Ecto neural progenitor cell (in vitro differentiated cells): ENCODE data around the gene CCNY.
A peak's percentile ranks its signal among the peaks of the same experiment; 100 is the strongest.

Experiments
- DNase-seq: peaks from one replicate; pipeline ENCODE4 v3.0.0-alpha.2; 2018; ENCODE audit warnings: low spot score

Gene CCNY

GRCh38 chr10:35562427-35562826 lies 226.1 kb downstream of the CCNY start:
- no peak for DNase-seq

- peak; percentile 66 for DNase-seq
Measured at GRCh38 chr10:35563261-35563891, 227.1 kb downstream of the CCNY start.

- DNase-seq: no peak
Measured at GRCh38 chr10:35564341-35564968, 228.1 kb downstream of the CCNY start.

GRCh38 chr10:35565602-35566081 lies 229.3 kb downstream of the CCNY start:
- DNase-seq: no peak

GRCh38 chr10:35567951-35568350 lies 231.6 kb downstream of the CCNY start:
- no peak for DNase-seq

- no peak for DNase-seq
Measured at GRCh38 chr10:35568483-35569015, 232.2 kb downstream of the CCNY start.

- no peak for DNase-seq
Measured at GRCh38 chr10:35569111-35569707, 232.9 kb downstream of the CCNY start.

GRCh38 chr10:35569836-35570235 lies 233.5 kb downstream of the CCNY start:
- DNase-seq: no peak

GRCh38 chr10:35570397-35570796 lies 234.1 kb downstream of the CCNY start:
- DNase-seq: no peak

GRCh38 chr10:35572583-35572982 lies 236.3 kb downstream of the CCNY start:
- DNase-seq: no peak

GRCh38 chr10:35573796-35574195 lies 237.5 kb downstream of the CCNY start:
- DNase-seq: no peak

- no peak for DNase-seq
Measured at GRCh38 chr10:35574924-35575352, 238.6 kb downstream of the CCNY start.

GRCh38 chr10:35575640-35576039 lies 239.3 kb downstream of the CCNY start:
- no peak for DNase-seq

GRCh38 chr10:35576730-35577129 lies 240.4 kb downstream of the CCNY start:
- DNase-seq: no peak

GRCh38 chr10:35577926-35578617 lies 241.8 kb downstream of the CCNY start:
- no peak for DNase-seq

GRCh38 chr10:35578618-35578956 lies 242.3 kb downstream of the CCNY start:
- no peak for DNase-seq

GRCh38 chr10:35579116-35579515 lies 242.8 kb downstream of the CCNY start:
- no peak for DNase-seq

GRCh38 chr10:35579726-35580422 lies 243.6 kb downstream of the CCNY start:
- DNase-seq: no peak

GRCh38 chr10:35580423-35580770 lies 244.1 kb downstream of the CCNY start:
- DNase-seq: no peak

GRCh38 chr10:35581655-35582054 lies 245.3 kb downstream of the CCNY start:
- no peak for DNase-seq

GRCh38 chr10:35584946-35585345 lies 248.6 kb downstream of the CCNY start:
- no peak for DNase-seq

GRCh38 chr10:35585356-35585755 lies 249.0 kb downstream of the CCNY start:
- DNase-seq: no peak
